Nephron progenitor cell (in vitro differentiated cells): ENCODE data around the gene CLPTM1.

Source experiments
- DNase-seq: peaks from one replicate; pipeline ENCODE4 v3.0.0; 2021
- H3K27ac Mint-ChIP-seq: 2 replicates; pipeline ENCODE4 v1.8.0; 2021; ENCODE audit warnings: mild to moderate bottlenecking, moderate library complexity, mixed read lengths
- H3K27me3 Mint-ChIP-seq: 2 replicates; pipeline ENCODE4 v1.8.0; 2021; ENCODE audit warnings: mild to moderate bottlenecking, low read depth, mixed read lengths; ENCODE audit not compliant: poor library complexity
- H3K36me3 Mint-ChIP-seq: 2 replicates; pipeline ENCODE4 v1.8.0; 2021; ENCODE audit warnings: low read depth, mixed read lengths
- H3K4me1 Mint-ChIP-seq: 2 replicates; pipeline ENCODE4 v1.8.0; 2021; ENCODE audit warnings: mixed read lengths
- H3K4me3 Mint-ChIP-seq: 2 replicates; pipeline ENCODE4 v1.8.0; 2021; ENCODE audit warnings: mild to moderate bottlenecking, moderate library complexity, mixed read lengths
- H3K9me3 Mint-ChIP-seq: 2 replicates; pipeline ENCODE4 v1.8.0; 2021; ENCODE audit warnings: mild to moderate bottlenecking, moderate library complexity, mixed read lengths
- CTCF ChIP-seq: fragments of 200-600 bp; sonication (generic); IDR thresholded peaks from 2 replicates; pipeline ENCODE4 v1.5.0; 2021; ENCODE audit warnings: antibody characterized with exemption

The CLPTM1 gene

DNA sequence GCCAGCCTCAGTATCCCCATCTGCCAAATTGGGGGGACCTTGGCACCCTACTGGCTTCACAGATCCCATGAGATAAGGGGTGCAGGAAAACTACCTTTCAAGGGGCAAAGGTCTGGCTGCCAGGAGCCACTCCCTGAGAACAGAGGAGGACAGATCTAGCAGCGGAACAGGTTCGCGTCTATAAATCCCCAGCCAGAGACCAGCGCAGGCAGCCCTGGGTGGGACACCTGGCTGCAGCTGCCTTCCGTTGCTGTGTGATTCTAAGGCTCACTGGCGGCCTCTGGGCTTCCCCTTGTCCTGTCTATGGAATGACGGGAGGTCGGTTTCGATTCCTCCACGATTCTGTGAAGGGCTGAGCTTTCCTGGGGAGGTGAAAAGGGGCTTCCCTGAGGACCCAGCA lies 53.4 kb downstream of the CLPTM1 start:
- no peak for DNase-seq
- Mint-ChIP-seq H3K36me3 (no peaks in the 10 kb centered on the region), H3K27ac (peak overlapping the region; percentile 29), H3K9me3 (no peaks in the 10 kb centered on the region), H3K4me3 (no peak overlapping the region), H3K4me1 (no peaks in the 10 kb centered on the region), H3K27me3 (peaks cover 8% of the 10 kb centered on the region)
- no peak for TF ChIP-seq CTCF

DNA sequence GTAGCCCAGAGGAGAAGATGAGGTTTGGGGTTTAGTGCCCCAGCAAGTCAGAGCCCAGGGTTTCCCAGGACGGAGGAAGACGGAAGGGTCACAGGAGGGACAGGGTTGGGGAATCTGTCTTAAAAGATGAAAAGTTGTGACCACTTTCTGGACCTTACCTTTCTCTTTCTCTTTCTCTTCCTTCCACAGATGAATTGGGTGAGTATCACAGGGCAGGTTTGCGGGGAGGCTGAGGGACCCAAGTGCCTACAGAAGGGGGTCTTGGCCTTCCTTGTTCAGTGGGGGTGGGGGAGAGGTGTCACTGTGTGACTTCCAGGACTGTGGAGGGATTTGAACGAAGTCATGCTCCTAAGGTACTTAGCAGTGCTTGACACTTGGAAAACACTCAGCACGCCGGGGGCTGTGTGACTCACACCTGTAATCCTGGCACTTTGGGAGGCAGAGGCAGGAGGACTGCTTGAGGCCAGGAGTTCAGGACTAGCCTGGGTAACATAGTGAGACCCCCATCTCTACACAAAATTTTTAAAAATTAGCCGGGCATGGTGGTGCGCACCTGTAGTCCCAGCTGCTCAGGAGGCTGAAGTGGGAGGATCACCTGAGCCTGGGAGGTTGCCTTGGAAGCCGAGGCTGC lies 54.6 kb downstream of the CLPTM1 start:
- Mint-ChIP-seq H3K27ac (peak overlapping the region; percentile 22), H3K36me3 (no peaks in the 10 kb centered on the region), H3K27me3 (peaks cover 4% of the 10 kb centered on the region), H3K9me3 (no peaks in the 10 kb centered on the region), H3K4me3 (no peak overlapping the region), H3K4me1 (no peaks in the 10 kb centered on the region)
- no peak for TF ChIP-seq CTCF
- no peak for DNase-seq

DNA sequence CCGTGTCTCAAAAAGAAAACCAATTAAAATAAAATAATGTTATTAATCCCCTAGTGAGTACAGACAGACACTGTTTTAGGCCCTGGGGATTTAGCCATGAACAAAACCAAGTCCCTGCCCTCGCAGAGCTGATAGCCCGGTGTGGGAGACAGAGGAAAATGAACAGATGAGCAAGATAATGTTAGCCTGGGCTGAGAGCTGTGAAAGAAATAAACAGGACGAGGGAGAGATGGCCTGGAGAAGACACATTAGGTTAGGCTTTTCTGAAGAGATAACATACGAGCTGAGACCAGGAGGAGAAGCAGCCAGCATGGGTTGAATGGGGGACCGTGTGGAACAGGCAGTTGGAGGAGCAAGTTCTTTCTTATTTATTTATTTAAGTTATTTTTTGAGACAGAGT lies 55.1 kb downstream of the CLPTM1 start:
- Mint-ChIP-seq H3K4me1 (no peaks in the 10 kb centered on the region), H3K4me3 (no peak overlapping the region), H3K36me3 (no peaks in the 10 kb centered on the region), H3K9me3 (no peaks in the 10 kb centered on the region), H3K27ac (peak overlapping the region; percentile 1), H3K27me3 (peaks cover 4% of the 10 kb centered on the region)
- no peak for TF ChIP-seq CTCF
- DNase-seq: no peak

GRCh38 chr19:45011959-45012358 lies 56.8 kb downstream of the CLPTM1 start:
- DNase-seq: no peak
- Mint-ChIP-seq H3K4me1 (no peaks in the 10 kb centered on the region), H3K27ac (no peak overlapping the region), H3K36me3 (no peaks in the 10 kb centered on the region), H3K27me3 (peaks cover 4% of the 10 kb centered on the region), H3K9me3 (no peaks in the 10 kb centered on the region), H3K4me3 (no peak overlapping the region)
- TF ChIP-seq CTCF: no peak

DNA sequence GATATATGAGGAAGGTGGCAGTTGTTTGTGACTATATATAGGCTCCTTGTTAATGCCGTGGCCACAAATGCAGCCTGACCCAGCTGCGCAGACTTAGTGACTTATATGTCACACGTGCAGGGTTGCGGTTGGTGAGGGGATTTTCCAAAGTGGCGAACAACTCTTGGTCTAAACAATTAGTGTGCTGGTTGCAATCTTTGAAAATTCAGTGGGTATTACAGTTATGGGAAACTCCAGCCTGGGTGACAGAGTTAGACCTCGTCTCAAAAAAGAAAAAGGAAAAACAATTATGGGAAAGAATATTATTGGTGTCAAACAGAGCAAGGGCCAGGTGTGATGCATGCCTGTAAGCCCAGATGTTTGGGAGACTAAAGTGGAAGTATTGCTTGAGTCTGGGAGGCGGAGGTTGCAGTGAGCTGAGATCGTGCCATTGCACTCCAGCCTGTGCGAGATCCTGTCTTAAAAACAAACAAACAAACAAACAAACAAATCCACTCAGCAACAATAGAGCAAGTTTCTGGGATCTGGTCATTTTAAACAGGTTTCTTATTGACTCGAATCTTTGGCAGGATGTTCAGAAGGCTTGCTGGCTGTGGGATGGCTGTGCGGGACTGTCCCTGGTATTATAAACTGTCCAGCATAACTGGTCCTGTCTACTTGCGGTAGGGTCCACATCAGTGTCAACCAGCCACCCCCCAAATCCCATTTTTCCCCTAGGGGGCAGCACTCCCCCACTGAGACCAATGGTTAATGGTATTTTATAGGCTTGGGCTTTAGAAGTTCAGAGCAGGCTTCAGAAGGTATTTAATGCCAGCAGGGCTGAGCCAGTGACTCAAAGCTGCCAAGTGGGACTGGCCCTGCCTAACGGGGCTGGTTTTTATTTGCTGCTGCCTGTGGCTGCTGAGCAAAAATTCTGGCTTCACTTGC lies 61.5 kb downstream of the CLPTM1 start:
- no peaks in the 10 kb centered on the region for H3K4me1 Mint-ChIP-seq
- no peaks in the 10 kb centered on the region for H3K27me3 Mint-ChIP-seq
- peak; percentile 77 for DNase-seq
- H3K36me3 Mint-ChIP-seq: no peaks in the 10 kb centered on the region
- TF ChIP-seq CTCF: peak; percentile 65
- H3K9me3 Mint-ChIP-seq: no peaks in the 10 kb centered on the region
- no peak overlapping the region for H3K4me3 Mint-ChIP-seq
- peak overlapping the region; percentile 47 for H3K27ac Mint-ChIP-seq
